ENCODE measurements around the gene CYP2C8.

Gene CYP2C8

GRCh38 chr10:95031656-95032055 lies 37.6 kb downstream of the CYP2C8 start:
- Histone ChIP-seq H3K4me1 (ENCODE audit: insufficient read depth, low read length, severe bottlenecking) (no peaks in the 10 kb centered on the region), H3K9me3 (ENCODE audit: low read length) (no peaks in the 10 kb centered on the region), H3K9me2 (ENCODE audit: low read depth, low read length) (no peaks in the 10 kb centered on the region), H4K20me1 (ENCODE audit: insufficient read depth, low read length) (no peaks in the 10 kb centered on the region), H3K9ac (ENCODE audit: low read length) (no peak overlapping the region), H3K79me2 (ENCODE audit: insufficient read depth, low read length) (no peaks in the 10 kb centered on the region), H3K27me3 (ENCODE audit: insufficient read depth, low read length) (no peaks in the 10 kb centered on the region), H2AFZ (ENCODE audit: low read length) (no peak overlapping the region), H3K36me3 (ENCODE audit: insufficient read depth, low read length) (no peaks in the 10 kb centered on the region), H3K27ac (ENCODE audit: low read depth, low read length, poor library complexity, severe bottlenecking) (no peak overlapping the region), H3F3A (ENCODE audit: insufficient read depth, low read length) (no peaks in the 10 kb centered on the region), H3K4me3 (ENCODE audit: low read depth, low read length, poor library complexity, severe bottlenecking) (no peak overlapping the region), H3K4me2 (ENCODE audit: low read length) (no peak overlapping the region)
- TF ChIP-seq EZH2 (IDR thresholded peaks at IDR 0.05; ENCODE audit: borderline replicate concordance, low read length): no peak
- TF ChIP-seq CTCF (IDR thresholded peaks at IDR 0.05; ENCODE audit: low read length): no peak

- Histone ChIP-seq H3K27me3 (ENCODE audit: insufficient read depth, low read length) (no peaks in the 10 kb centered on the region), H3K4me2 (ENCODE audit: low read length) (no peak overlapping the region), H3F3A (ENCODE audit: insufficient read depth, low read length) (no peaks in the 10 kb centered on the region), H3K4me1 (ENCODE audit: insufficient read depth, low read length, severe bottlenecking) (no peaks in the 10 kb centered on the region), H3K79me2 (ENCODE audit: insufficient read depth, low read length) (no peaks in the 10 kb centered on the region), H3K36me3 (ENCODE audit: insufficient read depth, low read length) (no peaks in the 10 kb centered on the region), H3K9ac (ENCODE audit: low read length) (no peak overlapping the region), H3K27ac (ENCODE audit: low read depth, low read length, poor library complexity, severe bottlenecking) (no peak overlapping the region), H3K9me3 (ENCODE audit: low read length) (no peaks in the 10 kb centered on the region), H2AFZ (ENCODE audit: low read length) (no peak overlapping the region), H3K9me2 (ENCODE audit: low read depth, low read length) (no peaks in the 10 kb centered on the region), H3K4me3 (ENCODE audit: low read depth, low read length, poor library complexity, severe bottlenecking) (no peak overlapping the region), H4K20me1 (ENCODE audit: insufficient read depth, low read length) (no peaks in the 10 kb centered on the region)
- TF ChIP-seq EZH2 (IDR thresholded peaks at IDR 0.05; ENCODE audit: borderline replicate concordance, low read length) (no peak), CTCF (IDR thresholded peaks at IDR 0.05; ENCODE audit: low read length) (no peak)
Observed at GRCh38 chr10:95026461-95026860, 42.8 kb downstream of the CYP2C8 start.

- no peak overlapping the region for H3K4me2 ChIP-seq (ENCODE audit: low read length)
- H2AFZ ChIP-seq (ENCODE audit: low read length): no peak overlapping the region
- no peak overlapping the region for H3K4me3 ChIP-seq (ENCODE audit: low read depth, low read length, poor library complexity, severe bottlenecking)
- no peaks in the 10 kb centered on the region for H4K20me1 ChIP-seq (ENCODE audit: insufficient read depth, low read length)
- H3K9ac ChIP-seq (ENCODE audit: low read length): no peak overlapping the region
- H3K27ac ChIP-seq (ENCODE audit: low read depth, low read length, poor library complexity, severe bottlenecking): no peak overlapping the region
- H3K27me3 ChIP-seq (ENCODE audit: insufficient read depth, low read length): no peaks in the 10 kb centered on the region
- no peaks in the 10 kb centered on the region for H3K79me2 ChIP-seq (ENCODE audit: insufficient read depth, low read length)
- no peaks in the 10 kb centered on the region for H3K4me1 ChIP-seq (ENCODE audit: insufficient read depth, low read length, severe bottlenecking)
- TF ChIP-seq CTCF (IDR thresholded peaks at IDR 0.05; ENCODE audit: low read length) (no peak), EZH2 (IDR thresholded peaks at IDR 0.05; ENCODE audit: borderline replicate concordance, low read length) (no peak)
- no peaks in the 10 kb centered on the region for H3F3A ChIP-seq (ENCODE audit: insufficient read depth, low read length)
- H3K9me2 ChIP-seq (ENCODE audit: low read depth, low read length): no peaks in the 10 kb centered on the region
- no peaks in the 10 kb centered on the region for H3K9me3 ChIP-seq (ENCODE audit: low read length)
- no peaks in the 10 kb centered on the region for H3K36me3 ChIP-seq (ENCODE audit: insufficient read depth, low read length)
Observed at GRCh38 chr10:94997741-94998174, 71.5 kb downstream of the CYP2C8 start.

Measured in OCI-LY1 (cell line).